ENCODE results near the gene TMPRSS3. TPM values are rescaled to one million over a fixed set of nuclear protein-coding genes. Genes with fewer than 3 reads are reported as not detected.

Gene TMPRSS3
- total and polyA plus RNA-seq, 7 experiments from 2014 or later = 0.11 to 7.6 (median 1.5) TPM

DNA sequence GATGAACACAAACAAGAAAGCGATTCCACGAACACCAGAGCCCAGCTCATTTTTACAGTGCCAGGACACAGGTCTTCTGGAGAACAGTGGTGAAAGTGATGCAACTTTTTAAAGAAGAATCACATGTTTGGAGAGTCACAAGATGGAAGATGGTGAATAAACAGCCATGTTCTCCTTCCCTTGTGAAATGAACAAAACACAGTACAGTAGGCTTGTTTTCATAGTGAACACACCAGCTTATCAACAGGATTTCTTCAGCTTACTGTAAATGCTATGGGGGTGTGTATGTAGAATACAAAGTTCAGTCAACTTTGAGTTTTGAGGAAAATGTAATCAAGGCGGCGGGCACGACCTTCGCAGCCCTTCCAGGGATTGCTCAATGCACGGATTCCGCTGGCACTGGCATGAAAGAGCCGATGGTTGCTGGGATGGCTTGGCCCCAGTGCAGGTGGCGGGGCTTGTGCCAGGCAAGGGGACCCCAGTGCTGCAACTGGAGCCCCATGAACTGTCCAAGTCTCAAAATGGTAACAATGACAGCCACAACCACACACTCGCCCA, 9.7 kb downstream of the TMPRSS3 start:
- H3K4me3 Mint-ChIP-seq = peak overlapping the region in 1 of 10 donors; percentile 16
- CTCF ChIA-PET = no interaction called here
- no peaks in the 10 kb centered on the region for H3K27me3 Mint-ChIP-seq
- intact Hi-C loops (cut with micrococcal nuclease) = no loop called here
- ATAC-seq = no peak
- POLR2A ChIA-PET = interaction anchor here (2.6 kb wide), 1 partner anchor 16 kb away, joined by 6 read pairs; no protein-coding TSS in a partner anchor
- DNase-seq = no peak
- Histone ChIP-seq H3K27me3 (ENCODE audit: control insufficient read depth in 2 of 2, insufficient read depth in 2 of 2, low read length in 2 of 2) (no peaks in the 10 kb centered on the region), H3K27ac (ENCODE audit: low read depth, low read length) (no peak overlapping the region), H3K4me3 (ENCODE audit: low read length) (no peak overlapping the region), H3K36me3 (ENCODE audit: control insufficient read depth in 2 of 3, insufficient read depth in 3 of 3, low read length in 3 of 3) (no peaks in the 10 kb centered on the region), H3K9me3 (ENCODE audit: control insufficient read depth in 2 of 3, low read length in 3 of 3) (peaks cover 0 to 12% (median 6%) of the 10 kb centered on the region in 3 experiments), H3K4me1 (ENCODE audit: control insufficient read depth in 2 of 2, insufficient read depth in 2 of 2, low read length in 2 of 2) (peaks cover 0 to 25% of the 10 kb centered on the region in 2 donors)
- H3K36me3 Mint-ChIP-seq = peaks cover 3 to 29% (median 9%) of the 10 kb centered on the region in 5 donors
- H3K27ac Mint-ChIP-seq = peak overlapping the region in 2 of 9 donors; percentile 15 to 55
- peaks cover 0 to 19% (median 13%) of the 10 kb centered on the region in 11 donors for H3K9me3 Mint-ChIP-seq
- H3K4me1 Mint-ChIP-seq = peaks cover 15 to 73% (median 60%) of the 10 kb centered on the region in 7 donors

DNA sequence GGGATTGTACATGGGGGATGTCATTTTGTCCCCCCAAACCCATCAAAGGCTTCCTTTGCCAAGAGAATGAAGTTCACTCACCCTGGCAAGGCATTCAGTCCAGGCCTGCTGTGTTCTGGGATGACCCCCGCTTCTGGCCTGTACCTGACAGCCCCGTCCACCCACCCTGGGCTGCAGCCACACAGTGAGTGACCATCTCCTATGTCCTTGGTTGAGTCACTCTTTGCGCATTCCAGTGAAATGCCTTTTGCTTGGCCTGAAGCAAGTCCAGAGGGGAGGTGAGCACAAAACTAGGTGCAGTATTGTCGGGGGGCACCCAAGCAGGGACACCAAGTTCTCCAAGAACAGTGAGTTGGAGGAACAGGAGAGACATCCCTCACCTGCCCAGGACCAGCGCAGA, 10.2 kb downstream of the TMPRSS3 start:
- peaks cover 3 to 26% (median 9%) of the 10 kb centered on the region in 5 donors for H3K36me3 Mint-ChIP-seq
- ATAC-seq (no peak), DNase-seq (no peak)
- no peak overlapping the region for H3K4me3 ChIP-seq (ENCODE audit: low read length)
- H3K27me3 Mint-ChIP-seq = no peaks in the 10 kb centered on the region
- no peak overlapping the region for H3K27ac ChIP-seq (ENCODE audit: low read depth, low read length)
- intact Hi-C loops (cut with micrococcal nuclease) = no loop called here
- H3K36me3 ChIP-seq (ENCODE audit: control insufficient read depth in 2 of 3, insufficient read depth in 3 of 3, low read length in 3 of 3) = no peaks in the 10 kb centered on the region
- peak overlapping the region in 4 of 9 donors; percentile 15 to 75 (median 61) for H3K27ac Mint-ChIP-seq
- POLR2A ChIA-PET = no interaction called here
- peaks cover 0 to 19% (median 13%) of the 10 kb centered on the region in 11 donors for H3K9me3 Mint-ChIP-seq
- H3K9me3 ChIP-seq (ENCODE audit: control insufficient read depth in 2 of 3, low read length in 3 of 3) = peaks cover 0 to 13% (median 6%) of the 10 kb centered on the region in 3 experiments
- H3K27me3 ChIP-seq (ENCODE audit: control insufficient read depth in 2 of 2, insufficient read depth in 2 of 2, low read length in 2 of 2) = no peaks in the 10 kb centered on the region
- H3K4me1 Mint-ChIP-seq = peaks cover 15 to 68% (median 55%) of the 10 kb centered on the region in 7 donors
- CTCF ChIA-PET = no interaction called here
- H3K4me3 Mint-ChIP-seq = peak overlapping the region in 2 of 10 donors; percentile 20 to 79
- peaks cover 0 to 25% of the 10 kb centered on the region in 2 donors for H3K4me1 ChIP-seq (ENCODE audit: control insufficient read depth in 2 of 2, insufficient read depth in 2 of 2, low read length in 2 of 2)

DNA sequence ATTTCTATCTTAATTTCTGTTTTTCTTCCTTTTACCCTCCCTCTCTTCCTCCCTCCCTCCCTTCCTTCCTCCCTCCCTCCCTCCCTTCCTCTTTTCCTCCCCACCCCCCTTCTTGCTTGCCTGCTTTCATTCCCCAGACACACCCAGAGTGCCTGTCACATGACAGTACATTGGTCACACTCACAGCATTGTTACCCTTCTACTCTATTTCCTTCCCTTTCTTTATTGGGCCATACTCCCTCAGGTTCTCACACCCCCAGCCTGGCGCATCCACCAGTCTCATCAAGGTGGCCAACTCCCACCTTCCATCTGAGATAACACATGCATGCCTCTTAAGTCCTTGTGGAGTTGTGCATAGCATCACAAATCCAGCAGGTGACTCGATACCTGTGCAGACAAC, 10.9 kb downstream of the TMPRSS3 start:
- H3K4me3 Mint-ChIP-seq = peak overlapping the region in 9 of 10 donors; percentile 2 to 79 (median 37)
- ChIA-PET POLR2A (interaction anchor here (1.5 kb wide), 1 partner anchor 19 kb away, joined by 5 read pairs; the partner anchor contains the start of gene UBASH3A), CTCF (interaction anchor here (1.2 kb wide), 1 partner anchor 20 kb away, joined by 3 read pairs; no protein-coding TSS in a partner anchor)

DNA sequence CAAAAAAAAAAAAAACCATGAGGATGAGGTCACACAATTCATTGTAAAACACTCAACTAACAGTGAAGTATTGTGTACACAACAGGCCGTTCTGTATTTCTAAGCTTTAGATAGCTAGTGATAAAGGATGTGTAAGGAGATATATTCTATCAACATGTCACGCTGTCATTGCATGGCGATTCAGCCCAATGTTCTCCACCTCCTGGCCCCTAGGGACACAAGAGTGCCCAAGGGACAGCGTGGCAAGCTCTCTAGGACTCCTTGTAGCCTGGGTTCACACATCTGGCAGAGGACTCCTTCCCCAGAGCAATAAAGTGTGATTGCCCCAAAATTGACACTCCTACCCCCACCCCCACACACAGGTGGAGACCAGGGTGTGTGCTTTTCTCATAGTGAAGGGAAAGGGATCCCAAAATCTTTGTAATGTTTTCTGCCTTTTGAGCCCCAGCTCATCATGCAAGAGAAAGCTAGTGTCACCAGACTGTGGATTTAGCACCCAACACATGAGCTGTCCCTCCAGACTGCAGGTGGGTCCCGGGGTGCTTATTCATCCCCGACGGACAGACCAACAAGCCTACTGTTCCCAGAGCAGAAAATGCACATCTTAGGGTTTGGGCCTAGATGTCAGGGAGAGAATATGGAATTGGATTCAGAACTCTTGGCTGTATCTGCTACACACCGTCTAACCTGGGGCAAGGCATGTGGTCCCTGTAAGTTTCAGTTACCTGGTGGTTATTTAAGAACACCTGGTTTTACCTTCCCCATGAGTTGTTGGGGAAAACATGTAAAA, 11.5 kb downstream of the TMPRSS3 start:
- CTCF ChIA-PET = interaction anchor here (1.2 to 2.8 kb wide), 2 partner anchors 8 to 20 kb away, joined by 3 to 8 read pairs; no protein-coding TSS in a partner anchor
- intact Hi-C loops (cut with micrococcal nuclease) = loop anchor here in 1 of 2 donors (5.0 kb wide), 1 partner anchor 33 kb away; no protein-coding TSS in a partner anchor
- no peak overlapping the region for H3K27ac ChIP-seq (ENCODE audit: low read depth, low read length)

More for the DNA sequence above, 10.9 kb downstream of the TMPRSS3 start:
- H3K27me3 ChIP-seq (ENCODE audit: control insufficient read depth in 2 of 2, insufficient read depth in 2 of 2, low read length in 2 of 2) = no peaks in the 10 kb centered on the region
- no peak overlapping the region for H3K4me3 ChIP-seq (ENCODE audit: low read length)
- Mint-ChIP-seq H3K27me3 (no peaks in the 10 kb centered on the region), H3K4me1 (peaks cover 13 to 62% (median 50%) of the 10 kb centered on the region in 7 donors), H3K27ac (peak overlapping the region in 8 of 9 donors; percentile 1 to 75 (median 51)), H3K36me3 (peaks cover 3 to 24% (median 9%) of the 10 kb centered on the region in 5 donors), H3K9me3 (peaks cover 0 to 19% (median 13%) of the 10 kb centered on the region in 11 donors)
- no peak overlapping the region for H3K27ac ChIP-seq (ENCODE audit: low read depth, low read length)
- H3K4me1 ChIP-seq (ENCODE audit: control insufficient read depth in 2 of 2, insufficient read depth in 2 of 2, low read length in 2 of 2) = peaks cover 0 to 22% of the 10 kb centered on the region in 2 donors
- ATAC-seq (no peak), DNase-seq (no peak)
- H3K36me3 ChIP-seq (ENCODE audit: control insufficient read depth in 2 of 3, insufficient read depth in 3 of 3, low read length in 3 of 3) = no peaks in the 10 kb centered on the region
- peaks cover 0 to 13% (median 6%) of the 10 kb centered on the region in 3 experiments for H3K9me3 ChIP-seq (ENCODE audit: control insufficient read depth in 2 of 3, low read length in 3 of 3)
- intact Hi-C loops (cut with micrococcal nuclease) = loop anchor here in 1 of 2 donors (5.0 kb wide), 1 partner anchor 32 kb away; no protein-coding TSS in a partner anchor

DNA sequence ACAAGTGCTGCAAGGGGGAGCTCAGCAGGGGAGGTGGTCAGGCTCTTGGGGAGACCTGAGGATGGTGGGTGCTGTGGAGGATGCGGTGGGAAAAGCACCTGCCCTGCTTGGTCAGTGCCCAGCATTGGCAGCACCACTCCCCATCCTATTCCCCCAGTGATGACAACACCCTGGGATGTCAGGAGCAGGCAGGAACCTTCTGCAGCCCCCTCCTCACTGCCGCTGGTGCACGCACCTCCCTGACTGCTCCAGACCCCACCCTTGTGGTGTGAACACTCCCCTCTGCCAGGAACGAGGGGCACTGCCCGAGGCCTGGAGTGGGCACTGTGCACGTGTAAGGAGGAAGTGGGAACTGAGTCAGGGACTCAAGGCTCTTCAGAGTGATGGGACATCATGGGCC, 12.5 kb downstream of the TMPRSS3 start:
- POLR2A ChIA-PET = interaction anchor here (2.8 kb wide), 1 partner anchor 20 kb away, joined by 9 read pairs; the partner anchor contains the start of gene UBASH3A
- Mint-ChIP-seq H3K36me3 (peaks cover 3 to 24% (median 9%) of the 10 kb centered on the region in 5 donors), H3K9me3 (peaks cover 0 to 19% (median 13%) of the 10 kb centered on the region in 11 donors)

More for the DNA sequence above, 11.5 kb downstream of the TMPRSS3 start:
- DNase-seq = no peak
- peaks cover 0 to 19% (median 13%) of the 10 kb centered on the region in 11 donors for H3K9me3 Mint-ChIP-seq
- H3K36me3 Mint-ChIP-seq = peaks cover 3 to 24% (median 9%) of the 10 kb centered on the region in 5 donors
- Histone ChIP-seq H3K36me3 (ENCODE audit: control insufficient read depth in 2 of 3, insufficient read depth in 3 of 3, low read length in 3 of 3) (no peaks in the 10 kb centered on the region), H3K4me3 (ENCODE audit: low read length) (no peak overlapping the region), H3K9me3 (ENCODE audit: control insufficient read depth in 2 of 3, low read length in 3 of 3) (peaks cover 0 to 13% (median 6%) of the 10 kb centered on the region in 3 experiments), H3K4me1 (ENCODE audit: control insufficient read depth in 2 of 2, insufficient read depth in 2 of 2, low read length in 2 of 2) (peaks cover 0 to 16% of the 10 kb centered on the region in 2 donors), H3K27me3 (ENCODE audit: control insufficient read depth in 2 of 2, insufficient read depth in 2 of 2, low read length in 2 of 2) (no peaks in the 10 kb centered on the region)
- no peak for ATAC-seq
- no peak overlapping the region for H3K4me3 Mint-ChIP-seq
- no peaks in the 10 kb centered on the region for H3K27me3 Mint-ChIP-seq
- H3K4me1 Mint-ChIP-seq = peaks cover 13 to 55% (median 44%) of the 10 kb centered on the region in 7 donors
- H3K27ac Mint-ChIP-seq = peak overlapping the region in 7 of 9 donors; percentile 43 to 61 (median 56)
- POLR2A ChIA-PET = interaction anchor here (1.5 kb wide), 1 partner anchor 20 kb away, joined by 5 read pairs; the partner anchor contains the start of gene UBASH3A

DNA sequence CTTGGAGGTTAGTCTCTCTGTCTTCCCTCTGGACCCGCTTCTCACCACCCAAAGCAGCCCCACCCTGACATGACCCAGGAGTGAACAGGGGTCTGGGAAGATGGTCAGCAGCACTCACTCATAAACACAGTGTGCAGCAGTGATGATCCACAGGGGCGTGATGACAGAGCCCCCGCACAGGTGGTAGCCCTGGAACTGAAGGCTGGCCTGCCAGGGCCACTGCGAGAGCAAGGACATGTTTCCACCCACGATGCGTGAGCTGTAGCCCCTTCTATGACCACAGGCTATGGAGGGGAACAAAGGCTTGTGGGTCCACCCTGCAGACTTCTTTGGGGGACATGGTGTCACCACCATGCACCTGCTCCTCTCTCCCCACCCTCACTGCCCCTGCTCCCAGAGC, 12.9 kb downstream of the TMPRSS3 start:
- Mint-ChIP-seq H3K9me3 (peaks cover 0 to 19% (median 13%) of the 10 kb centered on the region in 11 donors), H3K4me1 (peaks cover 8 to 42% (median 35%) of the 10 kb centered on the region in 7 donors), H3K27me3 (no peaks in the 10 kb centered on the region), H3K27ac (peak overlapping the region in 2 of 9 donors; percentile 31 to 62), H3K36me3 (peaks cover 3 to 24% (median 9%) of the 10 kb centered on the region in 5 donors), H3K4me3 (no peak overlapping the region)
- Histone ChIP-seq H3K4me1 (ENCODE audit: control insufficient read depth in 2 of 2, insufficient read depth in 2 of 2, low read length in 2 of 2) (peaks cover 0 to 14% of the 10 kb centered on the region in 2 donors), H3K9me3 (ENCODE audit: control insufficient read depth in 2 of 3, low read length in 3 of 3) (peaks cover 0 to 13% (median 6%) of the 10 kb centered on the region in 3 experiments), H3K36me3 (ENCODE audit: control insufficient read depth in 2 of 3, insufficient read depth in 3 of 3, low read length in 3 of 3) (no peaks in the 10 kb centered on the region), H3K27ac (ENCODE audit: low read depth, low read length) (no peak overlapping the region), H3K27me3 (ENCODE audit: control insufficient read depth in 2 of 2, insufficient read depth in 2 of 2, low read length in 2 of 2) (no peaks in the 10 kb centered on the region), H3K4me3 (ENCODE audit: low read length) (no peak overlapping the region)
- ChIA-PET CTCF (interaction anchor here (0.7 to 2.9 kb wide), 5 partner anchors 10 to 74 kb away, joined by 3 to 15 read pairs (median 6); no protein-coding TSS in a partner anchor), POLR2A (interaction anchor here (0.6 to 2.8 kb wide), 2 partner anchors 10 to 21 kb away, joined by 3 to 9 read pairs; partner anchors contain the start of gene UBASH3A)
- intact Hi-C loops (cut with micrococcal nuclease) = loop anchor here in 1 of 2 donors (5.0 kb wide), 1 partner anchor 34 kb away; no protein-coding TSS in a partner anchor
- no peak for ATAC-seq
- no peak for DNase-seq

More for the DNA sequence above, 12.5 kb downstream of the TMPRSS3 start:
- H3K36me3 ChIP-seq (ENCODE audit: control insufficient read depth in 2 of 3, insufficient read depth in 3 of 3, low read length in 3 of 3) = no peaks in the 10 kb centered on the region
- H3K4me3 ChIP-seq (ENCODE audit: low read length) = no peak overlapping the region
- DNase-seq = no peak
- H3K9me3 ChIP-seq (ENCODE audit: control insufficient read depth in 2 of 3, low read length in 3 of 3) = peaks cover 0 to 13% (median 6%) of the 10 kb centered on the region in 3 experiments
- intact Hi-C loops (cut with micrococcal nuclease) = loop anchor here in 1 of 2 donors (5.0 kb wide), 1 partner anchor 34 kb away; no protein-coding TSS in a partner anchor
- H3K4me1 ChIP-seq (ENCODE audit: control insufficient read depth in 2 of 2, insufficient read depth in 2 of 2, low read length in 2 of 2) = peaks cover 0 to 14% of the 10 kb centered on the region in 2 donors
- H3K27me3 ChIP-seq (ENCODE audit: control insufficient read depth in 2 of 2, insufficient read depth in 2 of 2, low read length in 2 of 2) = no peaks in the 10 kb centered on the region
- peaks cover 8 to 47% (median 36%) of the 10 kb centered on the region in 7 donors for H3K4me1 Mint-ChIP-seq
- H3K27me3 Mint-ChIP-seq = no peaks in the 10 kb centered on the region
- no peak overlapping the region for H3K4me3 Mint-ChIP-seq
- no peak overlapping the region for H3K27ac ChIP-seq (ENCODE audit: low read depth, low read length)
- no peak for ATAC-seq
- no peak overlapping the region for H3K27ac Mint-ChIP-seq
- CTCF ChIA-PET = interaction anchor here (2.8 kb wide), 1 partner anchor 9 kb away, joined by 8 read pairs; no protein-coding TSS in a partner anchor

Measured in naive thymus-derived CD4-positive, alpha-beta T cell (primary cell).